ENCODE results near the gene CLEC18C.
"Not testable (repeated sequence)": the region's sequence is repeated elsewhere in the genome, so short reads cannot be mapped to it uniquely, and the experiment has no call there.

The CLEC18C gene

DNA sequence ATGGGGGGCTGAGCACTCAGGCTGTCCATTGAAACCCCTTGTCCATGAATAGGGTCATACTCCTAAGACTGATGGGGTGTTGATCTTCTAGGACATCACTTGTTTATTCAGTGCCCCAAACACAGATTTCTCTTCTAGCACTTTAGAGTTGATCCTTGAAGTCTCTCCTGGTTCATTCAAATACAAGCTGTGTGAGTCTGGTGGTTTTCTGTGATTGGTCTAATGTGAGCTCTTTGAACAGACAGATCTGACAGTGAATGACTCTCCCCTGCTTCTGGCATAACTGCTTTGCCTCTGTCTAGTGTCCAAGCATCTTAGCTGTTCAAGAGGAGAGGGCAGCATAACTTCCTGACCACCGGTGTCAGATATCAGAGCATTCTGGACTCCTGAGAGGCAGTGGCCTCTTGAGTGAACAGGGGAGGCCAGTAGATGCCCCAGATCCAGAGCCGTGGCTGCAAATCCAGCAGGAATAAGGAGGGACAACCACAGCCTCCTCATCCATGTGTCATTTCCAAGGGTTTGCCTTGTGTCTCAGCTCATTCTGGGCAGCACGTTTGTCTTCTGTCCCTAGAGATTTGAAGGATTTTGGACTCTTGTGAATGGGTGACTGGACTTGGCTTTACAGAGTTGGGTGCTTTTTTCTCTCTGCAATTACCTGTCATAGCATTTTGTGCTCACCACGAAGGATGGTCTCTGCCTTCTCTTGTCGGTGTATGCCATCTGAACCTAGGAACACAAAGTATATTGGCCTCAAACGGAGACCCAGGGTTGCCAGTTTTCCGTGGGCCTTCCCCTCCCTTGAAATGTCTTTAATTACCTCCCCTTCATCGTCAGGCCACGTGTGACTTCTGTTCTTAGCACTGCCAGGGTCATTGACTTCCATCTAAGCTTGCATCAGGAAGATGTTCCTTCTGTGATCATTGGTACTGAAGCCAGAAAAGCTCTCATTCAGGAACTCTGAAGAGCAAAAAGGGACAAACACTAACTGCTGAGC, 13.9 kb upstream of the CLEC18C start:
- DNase-seq (ENCODE audit: low spot score), result no peak

DNA sequence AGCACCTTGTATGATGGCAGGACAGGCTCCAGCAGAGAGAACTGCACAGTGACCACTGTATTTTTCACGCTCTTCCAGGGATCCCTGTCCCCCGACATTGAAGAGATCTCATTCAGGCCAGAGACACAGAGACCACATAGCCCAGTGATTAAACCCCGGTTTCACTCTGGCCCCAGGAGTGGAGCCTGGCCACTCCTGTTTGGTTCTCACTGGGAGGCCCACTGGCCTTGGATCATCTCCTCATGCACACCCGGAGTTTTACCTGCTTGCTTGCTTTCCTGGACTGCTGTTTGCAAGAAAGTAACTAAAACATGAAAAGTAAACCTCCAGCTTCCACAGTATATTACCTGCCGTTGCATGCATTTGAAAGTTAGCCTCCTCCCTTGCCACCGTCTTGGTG, 13.2 kb upstream of the CLEC18C start:
- no peak for DNase-seq (ENCODE audit: low spot score)

DNA sequence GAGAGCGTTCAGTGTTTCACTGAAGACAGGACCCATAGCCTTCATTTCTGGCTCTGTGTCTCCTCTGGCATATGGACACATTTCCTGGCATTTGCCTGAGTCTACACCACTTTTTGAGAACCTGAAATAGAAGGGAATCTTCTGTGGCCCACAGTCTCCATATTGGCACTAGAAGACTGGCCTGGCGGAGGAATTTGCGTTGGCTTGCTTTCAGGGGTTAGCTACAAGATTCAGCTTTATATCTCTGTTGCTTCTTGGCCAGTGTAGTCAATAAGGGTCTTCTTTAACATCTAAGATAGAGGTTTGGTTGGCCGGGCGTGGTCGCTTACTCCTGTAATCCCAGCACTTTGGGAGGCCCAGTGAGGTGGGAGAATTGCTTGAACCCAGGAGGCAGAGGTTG, 12.8 kb upstream of the CLEC18C start:
- no peak for DNase-seq (ENCODE audit: low spot score)

DNA sequence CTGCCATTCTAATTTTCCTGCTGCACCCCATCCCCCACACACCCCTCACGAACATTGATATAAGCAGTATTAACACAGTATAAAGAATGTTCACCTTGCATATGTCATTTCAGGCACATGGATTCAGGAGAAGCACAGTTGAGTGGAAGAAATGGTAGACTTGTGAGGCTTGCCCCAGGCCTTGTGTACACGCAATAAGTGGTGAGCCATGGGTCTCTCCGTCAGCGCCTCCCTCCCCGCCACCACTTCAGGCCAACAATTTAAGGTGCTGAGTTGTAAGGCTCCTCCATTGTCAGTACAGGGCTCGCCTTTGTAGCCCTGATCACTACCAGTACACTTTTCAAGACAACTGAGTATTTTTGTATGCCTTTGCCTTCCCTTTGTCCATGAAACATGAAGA, 12.2 kb upstream of the CLEC18C start:
- no peak for DNase-seq (ENCODE audit: low spot score)

DNA sequence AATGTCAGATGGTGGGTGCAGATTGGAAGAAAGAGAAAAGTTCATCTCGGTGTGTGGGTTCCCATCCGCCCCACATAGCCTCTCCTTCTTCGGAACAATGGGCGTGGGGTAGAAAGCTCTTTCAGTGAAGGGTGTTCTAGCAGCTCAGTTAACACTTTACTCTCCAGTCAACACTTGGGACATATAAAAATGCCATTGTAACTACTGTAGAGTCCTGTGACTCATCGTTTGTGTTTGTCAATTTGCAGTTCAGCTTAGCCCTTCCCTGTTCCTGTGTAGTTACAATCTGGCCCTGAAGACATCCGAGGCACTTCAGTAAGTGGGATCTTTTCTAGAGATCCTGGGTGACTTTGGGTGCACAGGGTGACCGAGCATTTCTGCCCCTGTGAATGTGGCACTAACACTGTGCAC, 11.5 kb upstream of the CLEC18C start:
- peak; percentile 94 for DNase-seq (ENCODE audit: low spot score)

DNA sequence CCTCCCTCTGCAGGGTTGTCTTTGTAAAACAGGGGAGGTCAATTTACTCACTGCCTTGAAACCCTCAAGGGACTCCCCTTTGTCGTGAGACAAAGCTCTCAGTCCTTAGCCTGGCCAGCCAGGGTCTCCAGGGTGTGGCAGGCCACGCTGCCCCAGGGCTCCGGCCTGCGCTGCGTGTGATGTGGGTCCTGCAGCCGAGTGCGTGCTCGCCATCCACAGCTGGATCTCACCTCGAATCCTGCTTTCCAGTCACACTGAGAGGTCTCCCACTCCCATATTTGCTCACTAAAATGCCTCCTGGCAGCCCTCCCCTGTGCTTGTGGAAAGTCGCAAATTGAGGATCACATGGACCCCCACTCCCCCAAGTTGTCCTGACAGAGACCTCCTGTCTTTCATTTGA, 10.0 kb upstream of the CLEC18C start:
- DNase-seq (ENCODE audit: low spot score), result no peak

DNA sequence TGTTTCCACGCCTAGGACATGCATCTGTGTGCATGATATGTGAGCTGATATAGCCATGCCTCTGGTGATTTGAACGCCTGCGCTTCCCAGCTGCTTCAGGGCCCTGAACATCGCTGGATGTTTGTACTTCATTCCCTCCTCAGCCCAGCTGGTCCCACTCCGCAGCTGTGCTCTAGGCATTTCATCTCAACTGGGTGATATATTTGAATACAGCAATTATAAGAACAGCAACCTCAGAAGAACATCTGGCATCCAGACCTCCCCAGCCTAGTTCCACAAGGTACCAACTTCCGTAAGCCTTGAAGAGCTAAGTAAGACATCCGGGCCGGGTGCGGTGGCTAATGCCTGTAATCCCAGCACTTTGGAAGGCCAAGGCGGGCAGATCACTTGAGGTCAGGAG, 6.9 kb upstream of the CLEC18C start:
- DNase-seq (ENCODE audit: low spot score), result not testable (repeated sequence)

DNA sequence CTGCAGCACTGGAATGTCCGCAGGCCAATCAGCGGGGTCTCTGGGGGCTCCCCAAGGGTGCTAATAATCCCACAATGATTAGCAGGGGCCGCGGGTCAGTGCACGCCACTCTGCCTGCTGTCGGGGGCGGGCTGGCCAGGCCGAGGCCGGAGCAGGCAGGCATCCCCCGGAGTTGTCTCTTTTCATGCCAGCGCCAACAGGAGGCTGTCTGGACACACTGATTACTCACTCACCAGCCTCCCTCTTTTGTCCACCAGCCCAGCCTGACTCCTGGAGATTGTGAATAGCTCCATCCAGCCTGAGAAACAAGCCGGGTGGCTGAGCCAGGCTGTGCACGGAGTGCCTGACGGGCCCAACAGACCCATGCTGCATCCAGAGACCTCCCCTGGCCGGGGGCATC, 329 bp downstream of the CLEC18C start:
- DNase-seq (ENCODE audit: low spot score), result not testable (repeated sequence)

DNA sequence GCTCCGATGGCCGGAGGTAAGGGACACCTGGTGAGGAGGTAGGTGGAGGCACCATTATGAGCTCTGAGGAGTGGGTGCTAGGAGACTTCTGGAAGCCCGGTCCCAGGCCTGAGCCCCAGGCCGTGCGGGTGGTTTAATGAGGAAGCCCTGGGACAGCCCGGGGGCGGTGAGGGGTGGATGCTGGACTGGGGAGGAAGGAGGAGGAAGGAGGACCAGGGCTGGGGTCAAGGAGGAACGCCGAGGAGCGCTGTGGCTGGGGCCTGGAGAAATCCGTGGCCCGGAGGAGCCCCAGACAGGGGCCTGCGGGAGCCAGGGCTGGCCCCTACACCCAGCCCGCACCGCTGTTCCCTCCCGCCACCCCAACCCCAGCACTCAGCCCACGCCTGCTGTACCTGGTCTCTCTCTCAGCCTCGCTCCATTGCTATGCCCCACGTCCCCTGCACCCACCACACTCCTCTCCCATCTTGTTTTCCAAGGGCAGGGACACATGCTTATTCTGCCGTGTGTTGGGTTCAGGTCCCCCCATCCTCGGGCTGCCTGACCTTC, 873 bp downstream of the CLEC18C start:
- DNase-seq (ENCODE audit: low spot score), result not testable (repeated sequence)

DNA sequence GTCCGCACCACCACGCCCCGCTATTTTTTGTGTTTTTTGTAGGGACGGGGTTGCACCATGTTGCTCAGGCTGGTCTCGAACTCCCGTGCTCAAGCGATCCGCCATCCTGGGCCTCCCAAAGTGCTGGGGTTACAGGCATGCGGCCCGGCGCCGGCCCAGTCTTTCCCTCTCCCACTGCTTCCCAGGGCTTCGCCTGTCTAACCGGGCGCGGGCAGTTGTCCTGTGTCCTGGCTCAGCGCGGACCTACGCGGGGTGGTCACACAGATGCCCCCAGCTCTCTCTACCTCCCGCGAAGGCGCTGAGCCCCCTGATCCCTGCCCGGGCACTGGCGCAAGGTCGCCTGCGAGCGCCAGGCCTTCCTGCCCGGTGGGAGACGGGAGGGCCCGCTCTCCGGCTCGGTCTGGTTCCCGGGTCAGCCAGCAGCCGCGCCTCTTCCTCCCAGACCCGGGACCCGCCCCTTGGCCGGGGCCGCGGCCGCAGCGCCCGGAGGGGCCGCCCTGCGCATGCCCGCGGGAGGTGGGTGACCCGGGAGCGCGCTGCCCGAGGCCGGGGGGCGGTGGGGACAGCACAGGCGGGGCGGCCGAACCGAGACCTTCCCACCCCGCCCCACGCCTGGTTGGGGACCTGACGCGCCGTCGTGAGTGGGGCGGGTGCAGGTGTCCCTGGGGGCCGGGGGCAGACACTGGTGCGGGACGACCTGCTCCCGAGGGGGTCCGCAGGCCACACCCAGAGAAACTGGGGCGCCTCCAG, 14.4 kb downstream of the CLEC18C start:
- not testable (repeated sequence) for DNase-seq (ENCODE audit: low spot score)

DNA sequence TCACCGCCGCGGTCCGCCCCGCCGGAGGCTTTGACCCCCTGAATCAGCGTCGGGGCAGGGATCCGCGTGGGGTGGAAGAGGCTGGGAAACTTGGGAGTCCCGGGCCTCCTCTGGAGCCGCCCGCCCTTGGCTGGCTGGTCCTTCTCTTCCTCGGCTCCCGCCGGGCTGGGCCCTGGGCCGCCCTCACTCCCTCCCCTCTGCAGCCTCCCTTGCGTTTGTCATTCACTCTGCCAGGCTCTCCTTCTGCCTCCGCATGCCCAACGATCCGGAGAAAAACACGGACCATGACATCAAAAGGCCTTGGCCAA, 15.0 kb downstream of the CLEC18C start:
- not testable (repeated sequence) for DNase-seq (ENCODE audit: low spot score)

DNA sequence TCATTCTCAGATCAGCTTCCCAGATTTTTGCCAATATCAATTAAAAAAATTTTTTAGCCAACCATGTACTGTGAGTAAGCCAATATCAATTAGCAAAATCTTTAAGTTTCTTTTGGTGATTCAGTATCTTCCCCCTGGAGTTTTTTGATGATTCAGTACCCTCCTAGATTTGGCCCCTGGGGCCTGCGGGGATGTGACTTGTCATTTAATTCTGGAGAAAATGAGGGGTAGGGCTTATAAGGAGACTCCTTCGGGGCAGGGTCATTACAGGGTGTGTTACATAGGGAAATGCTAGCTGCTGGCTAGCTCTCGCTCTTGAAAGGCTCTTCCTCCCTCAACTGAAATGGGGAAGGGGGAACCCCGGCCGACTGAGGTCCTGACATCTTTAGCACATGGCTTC, 17.0 kb downstream of the CLEC18C start:
- DNase-seq (ENCODE audit: low spot score), result not testable (repeated sequence)

DNA sequence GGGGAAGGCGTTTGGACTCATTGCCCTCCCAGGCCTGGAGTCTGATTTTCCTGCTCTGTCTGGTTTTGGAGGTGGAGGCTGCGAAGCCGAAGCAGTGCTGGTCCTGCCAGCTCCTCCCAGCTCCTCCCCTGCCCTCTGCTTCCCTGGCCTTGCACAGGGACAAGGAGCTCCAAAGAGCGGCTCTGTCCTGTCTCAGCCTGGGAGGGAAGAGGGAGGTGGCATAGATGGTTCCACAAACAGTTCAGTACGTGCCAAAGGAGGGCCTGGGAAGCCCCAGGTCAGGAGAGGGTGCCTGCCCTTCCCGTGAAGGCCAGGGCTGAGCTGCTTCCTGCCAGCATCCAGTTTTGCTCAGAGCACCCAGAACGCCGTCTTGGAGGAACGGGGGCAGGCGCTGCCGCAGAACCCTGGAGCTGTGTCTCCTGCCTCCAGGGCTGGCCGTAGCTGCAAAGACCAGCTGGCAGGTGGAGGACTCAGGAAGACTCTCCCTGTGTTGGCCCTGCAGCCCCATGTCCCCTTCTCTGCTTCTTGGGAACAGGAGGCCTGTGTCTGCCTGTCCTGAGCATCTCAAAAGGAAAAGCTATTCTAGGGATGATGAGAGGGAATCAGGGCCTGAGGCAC, 23.2 kb downstream of the CLEC18C start:
- DNase-seq (ENCODE audit: low spot score), result not testable (repeated sequence)

DNA sequence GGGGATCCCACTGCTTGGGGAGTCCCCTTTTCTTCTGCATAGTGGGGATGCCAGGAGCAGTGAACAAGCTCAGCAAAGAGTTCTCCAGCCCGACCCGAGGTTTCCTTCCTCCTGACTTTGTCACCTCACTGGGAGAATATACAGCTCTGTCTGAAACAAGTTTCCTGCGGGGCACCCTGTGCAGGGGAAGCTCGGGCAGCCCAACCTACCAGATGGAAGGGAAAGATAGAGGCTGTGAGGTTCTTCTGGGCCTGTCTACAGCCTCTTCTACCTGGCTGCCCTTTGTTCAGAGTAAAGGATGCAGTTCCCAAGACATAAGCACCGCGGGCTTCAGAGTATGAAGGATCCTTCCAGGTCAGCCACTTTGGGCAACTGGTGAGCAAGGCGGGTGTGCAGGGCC, 24.0 kb downstream of the CLEC18C start:
- not testable (repeated sequence) for DNase-seq (ENCODE audit: low spot score)

DNA sequence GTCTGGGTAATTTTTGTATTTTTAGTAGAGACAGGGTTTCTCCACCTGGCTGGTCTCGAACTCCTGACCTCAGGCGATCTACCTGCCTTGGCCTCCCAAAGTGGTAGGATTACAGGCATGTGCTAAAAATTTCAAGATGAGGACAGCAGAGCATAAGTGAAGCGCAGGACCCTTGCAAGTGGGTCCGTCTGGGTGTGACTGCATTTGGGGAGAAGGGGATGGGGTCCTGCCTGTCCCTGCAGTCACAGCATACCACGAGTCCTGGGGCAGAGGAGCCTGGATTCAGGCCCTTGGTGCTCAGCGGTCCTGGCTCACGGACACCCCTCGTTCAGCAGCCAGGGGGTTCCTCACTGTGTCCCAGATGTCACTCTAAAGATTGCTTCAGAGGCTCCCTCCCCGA, 24.6 kb downstream of the CLEC18C start:
- DNase-seq (ENCODE audit: low spot score), result not testable (repeated sequence)

DNA sequence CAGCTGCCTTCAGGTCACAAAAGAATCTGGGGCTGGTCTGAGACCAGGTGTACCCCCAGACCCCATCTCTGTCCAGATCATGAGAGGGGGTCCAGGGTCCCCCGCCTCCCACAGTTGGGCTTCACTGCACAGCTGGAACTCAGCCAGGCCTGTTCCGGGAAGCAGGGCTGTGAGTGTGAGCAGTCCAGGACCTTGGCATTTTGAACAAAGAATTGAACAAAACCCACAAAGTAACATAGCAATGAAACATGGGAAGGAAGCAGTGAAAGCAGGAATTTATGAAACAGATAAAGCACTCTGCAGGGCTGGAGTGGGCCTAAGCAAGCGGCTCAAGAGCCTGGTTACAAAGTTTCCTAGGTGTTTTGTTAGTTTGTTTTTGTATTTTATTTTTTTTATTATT, 25.1 kb downstream of the CLEC18C start:
- DNase-seq (ENCODE audit: low spot score), result not testable (repeated sequence)

DNA sequence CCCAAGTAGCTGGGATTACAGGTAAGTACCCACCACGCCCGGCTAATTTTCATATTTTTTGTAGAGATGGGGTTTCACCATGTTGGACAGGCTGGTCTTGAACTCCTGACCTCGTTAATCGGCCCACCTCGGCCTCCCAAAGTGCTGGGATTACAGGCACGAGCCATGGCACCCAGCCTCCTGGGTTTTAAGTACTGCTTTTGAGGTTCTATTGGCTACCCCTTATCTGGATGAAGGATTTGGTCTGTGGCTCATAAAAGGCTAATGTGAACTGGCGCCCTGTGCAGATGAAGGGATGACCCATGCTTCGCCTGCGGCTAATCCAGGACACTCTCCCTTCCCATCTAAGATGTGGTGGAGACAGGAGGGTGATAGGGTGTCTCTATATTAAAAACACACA, 25.6 kb downstream of the CLEC18C start:
- not testable (repeated sequence) for DNase-seq (ENCODE audit: low spot score)

DNA sequence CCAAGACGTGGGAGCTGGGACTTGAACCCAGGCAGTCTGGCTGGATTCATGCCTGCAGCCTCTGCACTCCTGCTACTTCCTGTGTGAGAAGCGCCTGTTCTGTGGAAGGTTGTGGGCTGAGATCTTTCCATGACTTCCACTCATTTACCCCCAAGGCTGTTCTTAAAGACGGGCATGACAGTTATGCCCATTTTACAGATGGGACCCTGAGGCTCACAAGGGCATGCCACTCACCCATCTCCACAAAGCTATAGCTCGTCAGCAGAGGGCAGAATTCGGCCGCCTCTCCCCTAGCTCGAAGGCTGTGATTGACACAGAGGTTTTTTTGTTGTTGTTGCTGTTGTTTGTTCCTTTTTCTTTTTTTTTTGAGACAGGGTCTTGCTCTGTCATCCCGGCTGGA, 26.5 kb downstream of the CLEC18C start:
- not testable (repeated sequence) for DNase-seq (ENCODE audit: low spot score)

DNA sequence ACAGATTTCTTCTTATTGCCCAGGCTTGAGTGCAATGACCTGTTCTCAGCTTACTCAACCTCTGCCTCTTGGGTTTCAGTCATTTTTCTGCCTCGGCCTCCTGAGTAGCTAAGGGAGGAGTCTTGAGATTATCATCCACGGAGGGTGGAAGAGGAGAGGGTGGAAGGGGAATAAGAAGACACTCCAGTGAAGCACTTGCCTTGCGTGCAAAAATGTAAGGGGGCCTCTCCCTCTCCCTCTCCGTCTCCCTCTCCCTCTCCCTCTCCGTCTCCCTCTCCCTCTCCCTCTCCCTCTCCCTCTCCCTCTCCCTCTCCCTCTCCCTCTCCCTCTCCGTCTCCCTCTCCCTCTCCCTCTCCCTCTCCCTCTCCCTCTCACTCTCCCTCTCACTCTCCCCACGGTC, 29.9 kb downstream of the CLEC18C start:
- DNase-seq (ENCODE audit: low spot score), result not testable (repeated sequence)

DNA sequence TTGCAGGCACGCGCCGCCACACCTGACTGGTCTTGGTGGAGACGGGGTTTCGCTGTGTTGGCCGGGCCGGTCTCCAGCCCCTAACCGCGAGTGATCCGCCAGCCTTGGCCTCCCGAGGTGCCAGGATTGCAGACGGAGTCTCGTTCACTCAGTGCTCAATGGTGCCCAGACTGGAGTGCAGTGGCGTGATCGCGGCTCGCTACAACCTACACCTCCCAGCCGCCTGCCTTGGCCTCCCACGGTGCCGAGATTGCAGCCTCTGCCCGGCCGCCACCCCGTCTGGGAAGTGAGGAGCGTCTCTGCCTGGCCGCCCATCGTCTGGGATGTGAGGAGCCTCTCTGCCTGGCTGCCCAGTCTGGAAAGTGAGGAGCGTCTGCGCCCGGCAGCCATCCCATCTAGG, 30.4 kb downstream of the CLEC18C start:
- not testable (repeated sequence) for DNase-seq (ENCODE audit: low spot score)

DNA sequence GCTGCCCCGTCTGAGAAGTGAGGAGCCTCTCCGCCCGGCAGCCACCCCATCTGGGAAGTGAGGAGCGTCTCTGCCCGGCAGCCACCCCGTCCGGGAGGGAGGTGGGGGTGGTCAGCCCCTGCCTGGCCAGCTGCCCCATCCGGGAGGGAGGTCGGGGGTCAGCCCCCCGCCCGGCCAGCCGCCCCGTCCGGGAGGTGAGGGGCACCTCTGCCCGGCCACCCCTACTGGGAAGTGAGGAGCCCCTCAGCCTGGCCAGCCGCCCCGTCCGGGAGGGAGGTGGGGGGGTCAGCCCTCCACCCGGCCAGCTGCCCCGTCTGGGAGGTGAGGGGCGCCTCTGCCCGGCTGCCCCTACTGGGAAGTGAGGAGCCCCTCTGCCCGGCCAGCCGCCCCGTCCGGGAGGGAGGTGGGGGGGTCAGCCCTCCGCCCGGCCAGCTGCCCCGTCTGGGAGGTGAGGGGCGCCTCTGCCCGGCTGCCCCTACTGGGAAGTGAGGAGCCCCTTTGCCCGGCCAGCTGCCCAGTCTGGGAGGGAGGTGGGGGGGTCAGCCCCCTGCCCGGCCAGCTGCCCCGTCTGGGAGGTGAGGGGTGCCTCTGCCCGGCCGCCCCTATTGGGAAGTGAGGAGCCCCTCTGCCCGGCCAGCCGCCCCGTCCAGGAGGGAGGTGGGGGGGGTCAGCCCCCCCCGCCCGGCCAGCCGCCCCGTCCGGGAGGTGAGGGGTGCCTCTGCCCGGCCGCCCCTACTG, 31.2 kb downstream of the CLEC18C start:
- DNase-seq (ENCODE audit: low spot score), result not testable (repeated sequence)

DNA sequence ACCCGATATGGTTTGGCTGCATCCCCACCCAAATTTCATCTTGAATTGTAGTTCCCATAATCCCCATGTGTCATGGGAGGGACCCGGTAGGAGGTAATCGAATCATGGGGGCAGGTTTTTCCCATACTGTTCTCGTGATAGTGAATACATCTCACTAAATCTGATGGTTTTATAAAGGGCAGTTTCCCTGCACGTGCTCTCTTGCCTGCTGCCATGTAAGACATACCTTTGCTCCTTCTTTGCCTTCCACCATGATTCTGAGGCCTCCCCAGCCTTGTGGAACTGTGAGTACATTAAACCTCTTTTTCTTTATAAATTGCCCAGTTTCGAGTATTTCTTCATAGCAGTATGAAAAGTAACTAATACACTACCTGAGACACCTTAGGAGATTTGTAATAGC, 32.8 kb downstream of the CLEC18C start:
- DNase-seq (ENCODE audit: low spot score), result not testable (repeated sequence)
